K562 (cell line): ENCODE results near the gene NEK5. TPM values are rescaled to one million over a fixed set of nuclear protein-coding genes. Genes with fewer than 3 reads are reported as not detected.

Experiments used
- ATAC-seq: fragments of 200-7000 bp; cut with Tn5 transposase; 3 replicates; pipeline ENCODE4 v1.9.1; 2020; ENCODE audit warnings: moderate library complexity
- BruUV-seq: library from RNA; stranded (reverse); fragments of 400-500 nt; replicated peaks from 2 replicates; lab custom pipeline; 2021; lab: Mats Ljungman, UMichigan
- CTCF ChIA-PET: fragments of 300-600 bp; formaldehyde crosslinking; extraction: SDS; loops from one replicate; lab custom pipeline; 2021; ENCODE audit warnings: low intra/inter-chr PET ratio; lab: Yijun Ruan, JAX
- POLR2A ChIA-PET: fragments of 300-600, 350-650 bp; sonication (Branson Sonifier 250); formaldehyde crosslinking; extraction: SDS; loops from one replicate; lab custom pipeline; 2021; ENCODE audit warnings: antibody characterized with exemption, inconsistent platforms; lab: Yijun Ruan, JAX
- DNase-seq, 4 experiments: peaks; one replicate each; pipeline versions ENCODE4 v3.0.0 to v3.0.0-alpha.2; 2011 to 2018; ENCODE audit warnings: low spot score in 3 of 4, mixed read lengths in 3 of 4; ENCODE audit errors: extremely low read depth in 1 of 4
- FAIRE-seq: peaks from 2 replicates; lab custom pipeline; 2011; peaks lifted over from hg19 to GRCh38; lab: Jason Lieb, UNC
- H2AFZ ChIP-seq: 2 replicates; pipeline ENCODE4 v1.6.0; 2011; ENCODE audit warnings: low read depth, low read length, control low read depth, inconsistent platforms
- H3K27ac ChIP-seq: fragments of 200-600 bp; 3 replicates; pipeline ENCODE4 v1.8.0; 2011; ENCODE audit warnings: low read depth, mild to moderate bottlenecking, control low read depth, inconsistent platforms, low read length, moderate library complexity, mixed read lengths; ENCODE audit errors: extremely low read depth
- H3K27me3 ChIP-seq, 2 experiments: fragments of 300-600 bp in 1 of 2; 2 replicates in 1 of 2; 3 replicates in 1 of 2; pipeline versions ENCODE4 v1.6.0 to v1.8.0; 2011; ENCODE audit warnings: inconsistent platforms in 2 of 2, low read length in 2 of 2, mild to moderate bottlenecking in 1 of 2, mixed read lengths in 1 of 2, moderate library complexity in 1 of 2; ENCODE audit not compliant: control insufficient read depth in 2 of 2, insufficient read depth in 2 of 2
- H3K36me3 ChIP-seq: fragments of 300-600 bp; 3 replicates; pipeline ENCODE4 v1.8.0; 2011; ENCODE audit warnings: mild to moderate bottlenecking, low read length, inconsistent platforms; ENCODE audit not compliant: control insufficient read depth, insufficient read depth
- H3K4me1 ChIP-seq, 2 experiments: fragments of 200-600 bp in 1 of 2; replicated peaks in 1 of 2; 2 replicates in 1 of 2; 3 replicates in 1 of 2; pipeline versions ENCODE4 v1.5.1 to v1.8.0; 2011; ENCODE audit warnings: inconsistent platforms in 2 of 2, low read length in 2 of 2, mild to moderate bottlenecking in 1 of 2, mixed read lengths in 1 of 2, moderate library complexity in 1 of 2; ENCODE audit not compliant: control insufficient read depth in 2 of 2, insufficient read depth in 2 of 2
- H3K4me2 ChIP-seq: 2 replicates; pipeline ENCODE4 v1.6.1; 2011; ENCODE audit warnings: low read length, control low read depth, inconsistent platforms, mixed read lengths; ENCODE audit not compliant: insufficient read depth
- H3K4me3 ChIP-seq: fragments of 200-600 bp; sonication (generic), shearing (Covaris generic); 2 replicates; pipeline ENCODE4 v1.5.1; 2016; ENCODE audit warnings: control low read depth, inconsistent platforms
- H3K79me2 ChIP-seq: fragments of 200-600 bp; 3 replicates; pipeline ENCODE4 v1.8.0; 2011; ENCODE audit warnings: low read length, inconsistent platforms; ENCODE audit not compliant: control insufficient read depth, insufficient read depth
- H3K9ac ChIP-seq, 2 experiments: 2 replicates each; pipeline versions ENCODE4 v1.6.0 to v1.6.1; 2011; ENCODE audit warnings: low read depth in 2 of 2, low read length in 2 of 2, control low read depth in 1 of 2, inconsistent platforms in 1 of 2, mild to moderate bottlenecking in 1 of 2, mixed read lengths in 1 of 2; ENCODE audit not compliant: insufficient read depth in 1 of 2
- H3K9me1 ChIP-seq: one replicate; pipeline ENCODE4 v1.6.0; 2011; ENCODE audit warnings: inconsistent platforms, mild to moderate bottlenecking, low read length, moderate library complexity; ENCODE audit not compliant: control insufficient read depth, insufficient read depth
- H3K9me3 ChIP-seq: replicated peaks from 2 replicates; pipeline ENCODE4 v1.5.1; 2011; ENCODE audit warnings: low read depth, low read length, inconsistent platforms; ENCODE audit not compliant: control insufficient read depth, insufficient read depth
- H4K20me1 ChIP-seq: replicated peaks from 2 replicates; pipeline ENCODE4 v1.6.1; 2011; ENCODE audit warnings: low read length, inconsistent platforms, mixed read lengths; ENCODE audit not compliant: control insufficient read depth, insufficient read depth
- BRCA1 ChIP-seq, 2 experiments: fragments of 450-650 bp in 1 of 2; sonication (generic) in 1 of 2; formaldehyde crosslinking in 1 of 2; IDR thresholded peaks; 2 replicates each; pipeline versions ENCODE4 v1.5.0 to v1.6.1; 2017 to 2020; ENCODE audit warnings: mild to moderate bottlenecking in 1 of 2, missing genetic modification reagents in 1 of 2
- FOXA1 ChIP-seq: fragments of 450-650 bp; IDR thresholded peaks from 2 replicates; pipeline ENCODE4 v1.6.1; 2016; ENCODE audit warnings: mild to moderate bottlenecking, borderline replicate concordance
- L3MBTL2 ChIP-seq: fragments of 450-650 bp; IDR thresholded peaks from 2 replicates; pipeline ENCODE4 v1.6.1; 2016; ENCODE audit warnings: mild to moderate bottlenecking, moderate library complexity
- SMAD2 ChIP-seq: fragments of 150-350 bp; IDR thresholded peaks from 2 replicates; pipeline ENCODE4 v1.6.1; 2014; ENCODE audit warnings: low read depth, mild to moderate bottlenecking, low read length
- TRIM24 ChIP-seq, 2 experiments: fragments of 450-650 bp; IDR thresholded peaks; 2 replicates each; pipeline ENCODE4 v1.6.1; 2016
- WGBS: fragments of 100-300 bp; shearing (Covaris generic); methylation state at CpG from one replicate; pipeline ENCODE4 v1.1.6; 2016; ENCODE audit warnings: low coverage, mixed read lengths; ENCODE audit not compliant: insufficient coverage; ENCODE audit errors: missing lambda C conversion rate; 5-methylcytosine and 5-hydroxymethylcytosine counted together
- in situ Hi-C: fragments of 300-500 bp; cut with MboI; formaldehyde crosslinking; loops from 4 replicates; pipeline ENCODE4 v1.15.0; 2018; ENCODE audit warnings: inconsistent platforms, mixed read lengths
- intact Hi-C: fragments of 100-400 bp; cut with micrococcal nuclease; formaldehyde crosslinking; loops from 2 replicates; pipeline ENCODE4 v1.14.2; 2022
- polyA plus RNA-seq, 8 experiments: library from polyadenylated mRNA; depleted of rRNA in 4 of 8; stranded (reverse) in 5 of 8; unstranded in 3 of 8; fragments of >200 nt; fragmentation: Nextera tagmentation in 2 of 8; fragmentation: Illumina TruSeq in 1 of 8; extraction: Ambion mirVana in 2 of 8; extraction: Trizol in 1 of 8; gene quantifications; 2 replicates each; pipeline versions ENCODE4 v1.2.1 to v1.2.3, GENCODE V29; 2011 to 2014; ENCODE audit warnings: inconsistent platforms in 1 of 8, missing spikeins in 1 of 8
- total RNA-seq, 7 experiments: library from RNA; depleted of rRNA in 6 of 7; stranded (reverse); fragments of >200 nt in 6 of 7; fragmentation: Illumina TruSeq in 2 of 7; extraction: Trizol in 2 of 7; gene quantifications; 2 replicates each; pipeline versions ENCODE4 v1.2.1 to v1.2.3, GENCODE V29; 2011 to 2021; ENCODE audit warnings: low replicate concordance in 1 of 7
- TF ChIP-seq, protein P1 (sequence below), 2 experiments: fragments of 450-650 bp; IDR thresholded peaks; 2 replicates each; pipeline ENCODE4 v1.6.1; 2018; ENCODE audit warnings: mild to moderate bottlenecking in 2 of 2, low read depth in 1 of 2; ENCODE audit not compliant: partially characterized antibody in 2 of 2
- TF ChIP-seq, protein P2 (sequence below): fragments of 200-800 bp; sonication (Bioruptor generic); IDR thresholded peaks from 2 replicates; pipeline ENCODE4 v1.6.1; 2017; ENCODE audit warnings: missing genetic modification characterization, missing compliant biosample characterization
- TF ChIP-seq, protein P3 (sequence below): fragments of 450-650 bp; formaldehyde crosslinking; IDR thresholded peaks from 2 replicates; pipeline ENCODE4 v1.4.0; 2022; ENCODE audit warnings: missing genetic modification characterization
- TF ChIP-seq, protein P4 (sequence below): fragments of 250-450 bp; sonication (Bioruptor Pico); IDR thresholded peaks from 2 replicates; pipeline ENCODE4 v1.9.0; 2021; ENCODE audit warnings: mild to moderate bottlenecking, inconsistent platforms

Gene NEK5
- total and polyA plus RNA-seq, 9 of the 15 experiments (the other 6 are each of a cell fraction or from before 2014, with no cell fraction given): 0.09 to 0.44 (median 0.33) TPM

DNA sequence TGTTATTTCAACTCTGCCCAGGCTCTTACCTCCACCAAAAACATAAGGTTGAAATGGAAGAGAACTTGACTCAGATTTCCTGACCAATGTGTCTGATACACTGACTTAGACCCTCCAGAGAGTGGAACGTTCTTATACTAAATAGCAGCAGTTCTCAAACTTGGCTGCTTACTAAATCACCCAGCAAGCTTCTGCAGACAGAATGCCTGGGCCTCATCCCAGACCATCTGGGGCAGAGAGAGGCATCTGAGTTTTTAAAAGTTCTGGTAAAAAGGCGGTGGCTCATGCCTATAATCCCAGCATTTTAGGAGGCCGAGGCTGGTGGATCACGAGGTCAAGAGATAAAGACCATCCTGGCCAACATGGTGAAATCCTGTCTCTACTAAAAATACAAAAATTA is 46.3 kb downstream of the NEK5 start:
- CTCF ChIA-PET: no interaction called here
- Histone ChIP-seq H3K4me1 (no peaks in the 10 kb centered on the region), H4K20me1 (no peaks in the 10 kb centered on the region), H3K79me2 (no peaks in the 10 kb centered on the region), H3K9me3 (no peaks in the 10 kb centered on the region), H3K9ac (no peak overlapping the region), H3K9me1 (no peaks in the 10 kb centered on the region), H2AFZ (no peak overlapping the region), H3K27ac (no peak overlapping the region), H3K27me3 (no peaks in the 10 kb centered on the region), H3K4me2 (no peak overlapping the region), H3K4me3 (no peak overlapping the region), H3K36me3 (no peaks in the 10 kb centered on the region)
- ATAC-seq: no peak
- POLR2A ChIA-PET: no interaction called here
- no TSS peak for BruUV-seq
- FAIRE-seq: no peak
- TF ChIP-seq BRCA1 (IDR thresholded peaks at IDR 0.05) (no peak), BRCA1 (CRISPR knock-in tag; IDR thresholded peaks at IDR 0.05) (no peak), SMAD2 (no peak), FOXA1 (no peak), TRIM24 (IDR thresholded peaks at IDR 0.05) (no peak), L3MBTL2 (no peak)
- TF ChIP-seq, protein P1, sequence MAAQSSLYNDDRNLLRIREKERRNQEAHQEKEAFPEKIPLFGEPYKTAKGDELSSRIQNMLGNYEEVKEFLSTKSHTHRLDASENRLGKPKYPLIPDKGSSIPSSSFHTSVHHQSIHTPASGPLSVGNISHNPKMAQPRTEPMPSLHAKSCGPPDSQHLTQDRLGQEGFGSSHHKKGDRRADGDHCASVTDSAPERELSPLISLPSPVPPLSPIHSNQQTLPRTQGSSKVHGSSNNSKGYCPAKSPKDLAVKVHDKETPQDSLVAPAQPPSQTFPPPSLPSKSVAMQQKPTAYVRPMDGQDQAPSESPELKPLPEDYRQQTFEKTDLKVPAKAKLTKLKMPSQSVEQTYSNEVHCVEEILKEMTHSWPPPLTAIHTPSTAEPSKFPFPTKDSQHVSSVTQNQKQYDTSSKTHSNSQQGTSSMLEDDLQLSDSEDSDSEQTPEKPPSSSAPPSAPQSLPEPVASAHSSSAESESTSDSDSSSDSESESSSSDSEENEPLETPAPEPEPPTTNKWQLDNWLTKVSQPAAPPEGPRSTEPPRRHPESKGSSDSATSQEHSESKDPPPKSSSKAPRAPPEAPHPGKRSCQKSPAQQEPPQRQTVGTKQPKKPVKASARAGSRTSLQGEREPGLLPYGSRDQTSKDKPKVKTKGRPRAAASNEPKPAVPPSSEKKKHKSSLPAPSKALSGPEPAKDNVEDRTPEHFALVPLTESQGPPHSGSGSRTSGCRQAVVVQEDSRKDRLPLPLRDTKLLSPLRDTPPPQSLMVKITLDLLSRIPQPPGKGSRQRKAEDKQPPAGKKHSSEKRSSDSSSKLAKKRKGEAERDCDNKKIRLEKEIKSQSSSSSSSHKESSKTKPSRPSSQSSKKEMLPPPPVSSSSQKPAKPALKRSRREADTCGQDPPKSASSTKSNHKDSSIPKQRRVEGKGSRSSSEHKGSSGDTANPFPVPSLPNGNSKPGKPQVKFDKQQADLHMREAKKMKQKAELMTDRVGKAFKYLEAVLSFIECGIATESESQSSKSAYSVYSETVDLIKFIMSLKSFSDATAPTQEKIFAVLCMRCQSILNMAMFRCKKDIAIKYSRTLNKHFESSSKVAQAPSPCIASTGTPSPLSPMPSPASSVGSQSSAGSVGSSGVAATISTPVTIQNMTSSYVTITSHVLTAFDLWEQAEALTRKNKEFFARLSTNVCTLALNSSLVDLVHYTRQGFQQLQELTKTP (IDR thresholded peaks at IDR 0.05; ENCODE audit: low read depth in 1 of 2, partially characterized antibody in 2 of 2): no peak
- TF ChIP-seq, protein P2, sequence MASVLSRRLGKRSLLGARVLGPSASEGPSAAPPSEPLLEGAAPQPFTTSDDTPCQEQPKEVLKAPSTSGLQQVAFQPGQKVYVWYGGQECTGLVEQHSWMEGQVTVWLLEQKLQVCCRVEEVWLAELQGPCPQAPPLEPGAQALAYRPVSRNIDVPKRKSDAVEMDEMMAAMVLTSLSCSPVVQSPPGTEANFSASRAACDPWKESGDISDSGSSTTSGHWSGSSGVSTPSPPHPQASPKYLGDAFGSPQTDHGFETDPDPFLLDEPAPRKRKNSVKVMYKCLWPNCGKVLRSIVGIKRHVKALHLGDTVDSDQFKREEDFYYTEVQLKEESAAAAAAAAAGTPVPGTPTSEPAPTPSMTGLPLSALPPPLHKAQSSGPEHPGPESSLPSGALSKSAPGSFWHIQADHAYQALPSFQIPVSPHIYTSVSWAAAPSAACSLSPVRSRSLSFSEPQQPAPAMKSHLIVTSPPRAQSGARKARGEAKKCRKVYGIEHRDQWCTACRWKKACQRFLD (CRISPR knock-in tag): no peak
- TF ChIP-seq, protein P3, sequence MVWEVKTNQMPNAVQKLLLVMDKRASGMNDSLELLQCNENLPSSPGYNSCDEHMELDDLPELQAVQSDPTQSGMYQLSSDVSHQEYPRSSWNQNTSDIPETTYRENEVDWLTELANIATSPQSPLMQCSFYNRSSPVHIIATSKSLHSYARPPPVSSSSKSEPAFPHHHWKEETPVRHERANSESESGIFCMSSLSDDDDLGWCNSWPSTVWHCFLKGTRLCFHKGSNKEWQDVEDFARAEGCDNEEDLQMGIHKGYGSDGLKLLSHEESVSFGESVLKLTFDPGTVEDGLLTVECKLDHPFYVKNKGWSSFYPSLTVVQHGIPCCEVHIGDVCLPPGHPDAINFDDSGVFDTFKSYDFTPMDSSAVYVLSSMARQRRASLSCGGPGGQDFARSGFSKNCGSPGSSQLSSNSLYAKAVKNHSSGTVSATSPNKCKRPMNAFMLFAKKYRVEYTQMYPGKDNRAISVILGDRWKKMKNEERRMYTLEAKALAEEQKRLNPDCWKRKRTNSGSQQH (CRISPR knock-in tag): no peak
- TF ChIP-seq, protein P4, sequence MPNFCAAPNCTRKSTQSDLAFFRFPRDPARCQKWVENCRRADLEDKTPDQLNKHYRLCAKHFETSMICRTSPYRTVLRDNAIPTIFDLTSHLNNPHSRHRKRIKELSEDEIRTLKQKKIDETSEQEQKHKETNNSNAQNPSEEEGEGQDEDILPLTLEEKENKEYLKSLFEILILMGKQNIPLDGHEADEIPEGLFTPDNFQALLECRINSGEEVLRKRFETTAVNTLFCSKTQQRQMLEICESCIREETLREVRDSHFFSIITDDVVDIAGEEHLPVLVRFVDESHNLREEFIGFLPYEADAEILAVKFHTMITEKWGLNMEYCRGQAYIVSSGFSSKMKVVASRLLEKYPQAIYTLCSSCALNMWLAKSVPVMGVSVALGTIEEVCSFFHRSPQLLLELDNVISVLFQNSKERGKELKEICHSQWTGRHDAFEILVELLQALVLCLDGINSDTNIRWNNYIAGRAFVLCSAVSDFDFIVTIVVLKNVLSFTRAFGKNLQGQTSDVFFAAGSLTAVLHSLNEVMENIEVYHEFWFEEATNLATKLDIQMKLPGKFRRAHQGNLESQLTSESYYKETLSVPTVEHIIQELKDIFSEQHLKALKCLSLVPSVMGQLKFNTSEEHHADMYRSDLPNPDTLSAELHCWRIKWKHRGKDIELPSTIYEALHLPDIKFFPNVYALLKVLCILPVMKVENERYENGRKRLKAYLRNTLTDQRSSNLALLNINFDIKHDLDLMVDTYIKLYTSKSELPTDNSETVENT: no peak
- in situ Hi-C loops (no loop called here), intact Hi-C loops (no loop called here)
- DNase-seq: no peak
- WGBS: 26% methylated on average over 4 of the region's 4 CpGs
